ENCODE data around the gene MCM5. TPM values are rescaled to one million over a fixed set of nuclear protein-coding genes. Genes with fewer than 3 reads are reported as not detected.
A peak's percentile ranks its signal among the peaks of the same experiment; 100 is the strongest.
"Not testable (repeated sequence)": the region's sequence is repeated elsewhere in the genome, so short reads cannot be mapped to it uniquely, and the experiment has no call there.

MCM5 gene
- total and polyA plus RNA-seq, 2 donors from 2014 or later = 10.2 to 26.4 TPM

- no peak for DNase-seq
- Histone ChIP-seq H3K9ac (ENCODE audit: low read length in 3 of 3) (no peak overlapping the region), H3K27me3 (ENCODE audit: control insufficient read depth, insufficient read depth, low read length) (no peaks in the 10 kb centered on the region), H3K9me3 (ENCODE audit: control insufficient read depth in 2 of 3, insufficient read depth in 1 of 3, low read length in 3 of 3) (no peaks in the 10 kb centered on the region), H3K27ac (ENCODE audit: low read depth in 2 of 2, low read length in 2 of 2) (no peak overlapping the region), H3K4me3 (ENCODE audit: low read length in 3 of 3) (no peak overlapping the region), H3K4me1 (ENCODE audit: control insufficient read depth in 2 of 3, insufficient read depth in 2 of 3, low read depth in 1 of 3, low read length in 3 of 3) (no peaks in the 10 kb centered on the region), H3K36me3 (ENCODE audit: control insufficient read depth in 2 of 3, insufficient read depth in 3 of 3, low read length in 3 of 3) (no peaks in the 10 kb centered on the region)
- intact Hi-C loops (cut with DNase I) = no loop called here
- no peak for FAIRE-seq
- no peak for TF ChIP-seq CTCF (IDR thresholded peaks at IDR 0.05; ENCODE audit: borderline replicate concordance, extremely low read depth, insufficient read depth)
Observed at GRCh38 chr22:35363566-35364086, 36.3 kb upstream of the MCM5 start.

DNA sequence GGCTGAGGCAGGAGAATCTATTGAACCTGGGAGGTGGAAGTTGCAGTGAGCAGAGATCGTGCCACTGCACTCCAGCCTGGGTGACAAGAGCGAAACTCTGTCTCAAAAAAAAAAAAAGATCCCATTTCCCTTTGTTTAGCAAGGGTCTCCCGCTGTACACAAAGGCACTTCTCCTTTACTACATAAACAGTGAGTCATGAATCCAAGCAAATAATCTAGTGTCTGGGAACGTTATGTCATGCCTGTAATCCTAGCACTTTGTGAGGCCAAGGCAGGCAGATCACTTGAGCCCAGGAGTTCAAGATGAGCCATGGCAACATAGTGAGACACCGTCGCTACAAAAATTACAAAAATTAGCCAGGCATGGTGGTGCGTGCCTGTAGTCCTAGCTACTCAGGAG lies 35.7 kb upstream of the MCM5 start:
- DNase-seq = peak in 2 of 5 donors; percentile 69 to 79
- H3K9me3 ChIP-seq (ENCODE audit: control insufficient read depth in 2 of 3, insufficient read depth in 1 of 3, low read length in 3 of 3); H3K27ac ChIP-seq (ENCODE audit: low read depth in 2 of 2, low read length in 2 of 2); H3K9ac ChIP-seq (ENCODE audit: low read length in 3 of 3); FAIRE-seq; H3K36me3 ChIP-seq (ENCODE audit: control insufficient read depth in 2 of 3, insufficient read depth in 3 of 3, low read length in 3 of 3); intact Hi-C loops (cut with DNase I); H3K4me1 ChIP-seq (ENCODE audit: control insufficient read depth in 2 of 3, insufficient read depth in 2 of 3, low read depth in 1 of 3, low read length in 3 of 3); H3K27me3 ChIP-seq (ENCODE audit: control insufficient read depth, insufficient read depth, low read length); H3K4me3 ChIP-seq (ENCODE audit: low read length in 3 of 3): not testable (repeated sequence)

- Histone ChIP-seq H3K27ac (ENCODE audit: low read depth in 2 of 2, low read length in 2 of 2) (no peak overlapping the region), H3K9me3 (ENCODE audit: control insufficient read depth in 2 of 3, insufficient read depth in 1 of 3, low read length in 3 of 3) (no peaks in the 10 kb centered on the region), H3K36me3 (ENCODE audit: control insufficient read depth in 2 of 3, insufficient read depth in 3 of 3, low read length in 3 of 3) (no peaks in the 10 kb centered on the region), H3K9ac (ENCODE audit: low read length in 3 of 3) (no peak overlapping the region), H3K27me3 (ENCODE audit: control insufficient read depth, insufficient read depth, low read length) (no peaks in the 10 kb centered on the region), H3K4me1 (ENCODE audit: control insufficient read depth in 2 of 3, insufficient read depth in 2 of 3, low read depth in 1 of 3, low read length in 3 of 3) (peaks cover 0 to 3% (median 3%) of the 10 kb centered on the region in 3 donors), H3K4me3 (ENCODE audit: low read length in 3 of 3) (no peak overlapping the region)
- DNase-seq = peak in 1 of 5 donors; percentile 21
- intact Hi-C loops (cut with DNase I) = no loop called here
- TF ChIP-seq CTCF (IDR thresholded peaks at IDR 0.05; ENCODE audit: borderline replicate concordance, extremely low read depth, insufficient read depth) = no peak
- no peak for FAIRE-seq
Observed at GRCh38 chr22:35367331-35367886, 32.5 kb upstream of the MCM5 start.

DNA sequence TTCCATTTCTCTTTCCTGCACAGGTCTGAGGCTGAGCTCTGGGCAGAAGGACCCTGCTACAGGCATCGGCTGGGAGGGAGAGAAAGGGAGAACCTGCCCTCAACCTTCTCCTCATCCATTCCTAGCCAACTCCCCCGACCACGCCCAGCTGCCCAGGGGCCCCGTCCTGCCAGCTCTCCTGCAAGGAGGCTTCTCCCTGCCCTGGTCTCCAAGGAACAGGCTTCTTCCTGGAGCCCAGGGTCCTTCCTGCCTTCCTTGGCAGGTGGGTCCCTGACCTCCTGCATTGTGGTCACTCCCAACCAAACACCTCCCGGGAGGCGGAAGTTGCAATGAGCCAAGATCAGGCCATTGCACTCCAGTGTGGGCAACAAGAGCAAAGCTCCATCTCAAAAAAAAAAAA lies 31.6 kb upstream of the MCM5 start:
- Histone ChIP-seq H3K27me3 (ENCODE audit: control insufficient read depth, insufficient read depth, low read length) (no peaks in the 10 kb centered on the region), H3K9ac (ENCODE audit: low read length in 3 of 3) (no peak overlapping the region), H3K4me1 (ENCODE audit: control insufficient read depth in 2 of 3, insufficient read depth in 2 of 3, low read depth in 1 of 3, low read length in 3 of 3) (peaks cover 0 to 3% (median 3%) of the 10 kb centered on the region in 3 donors), H3K27ac (ENCODE audit: low read depth in 2 of 2, low read length in 2 of 2) (no peak overlapping the region), H3K36me3 (ENCODE audit: control insufficient read depth in 2 of 3, insufficient read depth in 3 of 3, low read length in 3 of 3) (no peaks in the 10 kb centered on the region), H3K4me3 (ENCODE audit: low read length in 3 of 3) (no peak overlapping the region), H3K9me3 (ENCODE audit: control insufficient read depth in 2 of 3, insufficient read depth in 1 of 3, low read length in 3 of 3) (no peaks in the 10 kb centered on the region)
- DNase-seq (no peak), FAIRE-seq (no peak)
- TF ChIP-seq CTCF (IDR thresholded peaks at IDR 0.05; ENCODE audit: borderline replicate concordance, extremely low read depth, insufficient read depth) = no peak
- intact Hi-C loops (cut with DNase I) = no loop called here

All from kidney (tissue), 14 donors.